Spleen (tissue), 11 donors: ENCODE results near the gene NFYA. TPM values are rescaled to one million over a fixed set of nuclear protein-coding genes. Genes with fewer than 3 reads are reported as not detected.

ENCODE experiments used
- DNase-seq: peaks from one replicate; pipeline ENCODE4 v3.0.0-alpha.2; 2020
- H3K27ac ChIP-seq, 8 donors: fragments of 200-600 bp; sonication (generic) in 7 of 8; 1 replicate in 4 of 8; 2 replicates in 4 of 8; pipeline versions ENCODE4 v1.5.0 to v1.8.0; 2016 to 2021; ENCODE audit warnings: inconsistent platforms in 4 of 8, mild to moderate bottlenecking in 4 of 8, moderate library complexity in 1 of 8
- H3K27me3 ChIP-seq, 7 donors: fragments of 200-600 bp; sonication (generic) in 6 of 7; replicated peaks in 1 of 7; 1 replicate in 4 of 7; 2 replicates in 3 of 7; pipeline versions ENCODE4 v1.5.0 to v1.8.0; 2016 to 2021; ENCODE audit warnings: inconsistent platforms in 3 of 7, mild to moderate bottlenecking in 1 of 7
- H3K36me3 ChIP-seq, 6 donors: fragments of 200-600 bp; sonication (generic) in 5 of 6; 1 replicate in 4 of 6; 2 replicates in 2 of 6; pipeline versions ENCODE4 v1.5.0 to v1.8.0; 2016 to 2021; ENCODE audit warnings: inconsistent platforms in 2 of 6
- H3K4me1 ChIP-seq, 6 donors: fragments of 200-600 bp; sonication (generic) in 5 of 6; 1 replicate in 3 of 6; 2 replicates in 3 of 6; pipeline versions ENCODE4 v1.5.0 to v1.8.0; 2016 to 2021; ENCODE audit warnings: inconsistent platforms in 3 of 6
- H3K4me3 ChIP-seq, 8 donors: fragments of 200-600 bp; sonication (generic) in 7 of 8; 1 replicate in 4 of 8; 2 replicates in 4 of 8; pipeline versions ENCODE4 v1.5.0 to v1.8.0; 2016 to 2021; ENCODE audit warnings: inconsistent platforms in 4 of 8, mild to moderate bottlenecking in 4 of 8, moderate library complexity in 2 of 8
- H3K9me3 ChIP-seq, 8 donors: fragments of 200-600 bp; sonication (generic) in 7 of 8; 1 replicate in 4 of 8; 2 replicates in 4 of 8; pipeline versions ENCODE4 v1.5.0 to v1.8.0; 2016 to 2021; ENCODE audit warnings: inconsistent platforms in 4 of 8
- CTCF ChIP-seq, 11 experiments: fragments of 200-600 bp in 7 of 11; fragments of 450-650 bp in 4 of 11; sonication (generic) in 4 of 11; IDR thresholded peaks in 8 of 11; conservative IDR thresholded peaks in 3 of 11; 1 replicate in 7 of 11; 2 replicates in 4 of 11; pipeline versions ENCODE4 v1.4.0 to v1.8.0; 2016 to 2021; ENCODE audit warnings: antibody characterized with exemption in 11 of 11, inconsistent platforms in 4 of 11, mild to moderate bottlenecking in 1 of 11
- POLR2A ChIP-seq, 3 donors: fragments of 450-650 bp; IDR thresholded peaks; one replicate each; pipeline ENCODE4 v1.5.1; 2017; ENCODE audit warnings: antibody characterized with exemption in 3 of 3, mild to moderate bottlenecking in 1 of 3
- POLR2AphosphoS5 ChIP-seq, 3 donors: sonication (generic); formaldehyde crosslinking; IDR thresholded peaks; one replicate each; pipeline ENCODE4 v1.5.1; 2017; ENCODE audit warnings: antibody characterized with exemption in 3 of 3
- WGBS, 5 donors: extraction: QIAGEN DNeasy Blood & Tissue Kit in 3 of 5; methylation state at CpG; one replicate each; pipeline versions ENCODE4 v1.1.5 to v1.1.7; 2013 to 2018; 5-methylcytosine and 5-hydroxymethylcytosine counted together
- intact Hi-C: fragments of 100-400 bp; cut with DNase I; formaldehyde crosslinking; loops from one replicate; pipeline ENCODE4 v1.15.0; 2023; ENCODE audit warnings: low total_unique reads
- polyA plus RNA-seq, 3 donors: library from polyadenylated mRNA; stranded (reverse); fragments of 200-250 nt; gene quantifications; one replicate each; pipeline ENCODE4 v1.2.1, GENCODE V29; 2013
- total RNA-seq, 7 donors: library from RNA; depleted of rRNA in 3 of 7; stranded (reverse); fragments of >200 nt in 3 of 7; fragmentation: NEBNext Ultra II Directional in 4 of 7; extraction: Animal tissue kit (Norgen Biotek cat#: 25700) in 4 of 7; gene quantifications; one replicate each; pipeline versions ENCODE4 v1.1.0 to v1.2.1, GENCODE V29; 2016 to 2021
- donor health status: healthy with polysubstance abuse.
- donor health status: DM: no; HTN: no; CAD: no; lungs with moderate emphysema.
- donor health status: DM: no; HTN: no; CAD: no.
- donor health status: Bipolar disorder and iron deficiency.
- donor health status: healthy.
- donor health status: DM: no; HTN: no; CAD: no.
- donor health status: DM: yes; HTN: yes; CAD: no.

The NFYA gene
- total and polyA plus RNA-seq, 10 donors: 6.4 to 34.8 (median 25.5) TPM

- Histone ChIP-seq H3K27ac (no peak overlapping the region), H3K27me3 (no peaks in the 10 kb centered on the region), H3K9me3 (no peaks in the 10 kb centered on the region), H3K36me3 (peaks cover 0 to 18% (median 0%) of the 10 kb centered on the region in 6 donors), H3K4me1 (peaks cover 6 to 16% (median 12%) of the 10 kb centered on the region in 6 donors), H3K4me3 (no peak overlapping the region)
- TF ChIP-seq CTCF (IDR thresholded peaks at IDR 0.05 in 8 of 11, conservative IDR thresholded peaks at IDR 0.05 in 3 of 11) (no peak), POLR2AphosphoS5 (IDR thresholded peaks at IDR 0.05) (no peak), POLR2A (IDR thresholded peaks at IDR 0.05) (no peak)
- intact Hi-C loops: no loop called here
- DNase-seq: no peak
- 83 to 96% (median 89%) methylated on average over 7 of the region's 7 CpGs for WGBS, 5 donors
These were observed 22.8 kb upstream of the NFYA start for GRCh38 chr6:41049955-41050354.

GRCh38 chr6:41050536-41050935, 22.2 kb upstream of the NFYA start:
- peaks cover 0 to 24% (median 2%) of the 10 kb centered on the region in 6 donors for H3K36me3 ChIP-seq
- WGBS, 5 donors: 88 to 91% (median 90%) methylated on average over 3 of the region's 3 CpGs
- no peak overlapping the region for H3K4me3 ChIP-seq
- no peak for DNase-seq
- no peaks in the 10 kb centered on the region for H3K27me3 ChIP-seq
- TF ChIP-seq CTCF (IDR thresholded peaks at IDR 0.05 in 8 of 11, conservative IDR thresholded peaks at IDR 0.05 in 3 of 11) (no peak), POLR2A (IDR thresholded peaks at IDR 0.05) (no peak), POLR2AphosphoS5 (IDR thresholded peaks at IDR 0.05) (no peak)
- H3K4me1 ChIP-seq: peaks cover 6 to 16% (median 12%) of the 10 kb centered on the region in 6 donors
- no peak overlapping the region for H3K27ac ChIP-seq
- H3K9me3 ChIP-seq: no peaks in the 10 kb centered on the region
- intact Hi-C loops: no loop called here

- H3K4me1 ChIP-seq: peaks cover 6 to 16% (median 12%) of the 10 kb centered on the region in 6 donors
These were observed 20.9 kb upstream of the NFYA start for GRCh38 chr6:41051873-41052272.

GRCh38 chr6:41053041-41053440, 19.7 kb upstream of the NFYA start, which contains the start of gene APOBEC2:
TSS of gene APOBEC2 (plus strand) at chr6:41053202. CDS start at chr6:41053348, 146 bp downstream.
- WGBS, 5 donors: 81 to 93% (median 91%) methylated on average over 5 of the region's 5 CpGs
- H3K4me3 ChIP-seq: no peak within 1 kb of the TSS
- TF ChIP-seq CTCF (IDR thresholded peaks at IDR 0.05 in 8 of 11, conservative IDR thresholded peaks at IDR 0.05 in 3 of 11): no peak
- TF ChIP-seq POLR2AphosphoS5 (IDR thresholded peaks at IDR 0.05): no peak
- no peak for TF ChIP-seq POLR2A (IDR thresholded peaks at IDR 0.05)
- intact Hi-C loops: no loop called here
- H3K36me3 ChIP-seq: peaks cover 0 to 38% (median 4%) of the 10 kb centered on the region in 6 donors
- peaks cover 6 to 16% (median 12%) of the 10 kb centered on the region in 6 donors for H3K4me1 ChIP-seq
- no peaks in the 10 kb centered on the region for H3K27me3 ChIP-seq
- H3K27ac ChIP-seq: peak within 1 kb of the TSS in 1 of 8 donors; percentile 23
- no peak for DNase-seq
- H3K9me3 ChIP-seq: no peaks in the 10 kb centered on the region

More at GRCh38 chr6:41051873-41052272, 20.9 kb upstream of the NFYA start:
- intact Hi-C loops: no loop called here
- no peak for DNase-seq
- no peaks in the 10 kb centered on the region for H3K27me3 ChIP-seq
- TF ChIP-seq POLR2AphosphoS5 (IDR thresholded peaks at IDR 0.05) (no peak), POLR2A (IDR thresholded peaks at IDR 0.05) (no peak), CTCF (IDR thresholded peaks at IDR 0.05 in 8 of 11, conservative IDR thresholded peaks at IDR 0.05 in 3 of 11) (no peak)
- 37 to 53% (median 43%) methylated on average over 5 of the region's 5 CpGs for WGBS, 5 donors
- H3K36me3 ChIP-seq: peaks cover 0 to 32% (median 4%) of the 10 kb centered on the region in 6 donors
- H3K9me3 ChIP-seq: no peaks in the 10 kb centered on the region
- H3K27ac ChIP-seq: peak overlapping the region in 1 of 8 donors; percentile 23
- H3K4me3 ChIP-seq: no peak overlapping the region
